GM13977 (cell line): ENCODE measurements around the gene MOB3B.

Experiments
- DNase-seq: peaks from one replicate; pipeline ENCODE4 v3.0.0; 2012; ENCODE audit warnings: low spot score
- CTCF ChIP-seq: IDR thresholded peaks from 2 replicates; pipeline ENCODE4 v1.5.1; 2012; ENCODE audit warnings: mild to moderate bottlenecking, control low read depth; ENCODE audit not compliant: insufficient read depth; ENCODE audit errors: extremely low read depth, missing control alignments
- in situ Hi-C: fragments of 300-500 bp; cut with MboI; formaldehyde crosslinking; loops from one replicate; pipeline ENCODE4 v1.12.0; 2022; ENCODE audit warnings: low sequenced_read_pairs, low pct_unique_long_range_greater_than_20kb, mixed read lengths, inconsistent platforms; ENCODE audit not compliant: unreplicated experiment

The MOB3B gene

DNA sequence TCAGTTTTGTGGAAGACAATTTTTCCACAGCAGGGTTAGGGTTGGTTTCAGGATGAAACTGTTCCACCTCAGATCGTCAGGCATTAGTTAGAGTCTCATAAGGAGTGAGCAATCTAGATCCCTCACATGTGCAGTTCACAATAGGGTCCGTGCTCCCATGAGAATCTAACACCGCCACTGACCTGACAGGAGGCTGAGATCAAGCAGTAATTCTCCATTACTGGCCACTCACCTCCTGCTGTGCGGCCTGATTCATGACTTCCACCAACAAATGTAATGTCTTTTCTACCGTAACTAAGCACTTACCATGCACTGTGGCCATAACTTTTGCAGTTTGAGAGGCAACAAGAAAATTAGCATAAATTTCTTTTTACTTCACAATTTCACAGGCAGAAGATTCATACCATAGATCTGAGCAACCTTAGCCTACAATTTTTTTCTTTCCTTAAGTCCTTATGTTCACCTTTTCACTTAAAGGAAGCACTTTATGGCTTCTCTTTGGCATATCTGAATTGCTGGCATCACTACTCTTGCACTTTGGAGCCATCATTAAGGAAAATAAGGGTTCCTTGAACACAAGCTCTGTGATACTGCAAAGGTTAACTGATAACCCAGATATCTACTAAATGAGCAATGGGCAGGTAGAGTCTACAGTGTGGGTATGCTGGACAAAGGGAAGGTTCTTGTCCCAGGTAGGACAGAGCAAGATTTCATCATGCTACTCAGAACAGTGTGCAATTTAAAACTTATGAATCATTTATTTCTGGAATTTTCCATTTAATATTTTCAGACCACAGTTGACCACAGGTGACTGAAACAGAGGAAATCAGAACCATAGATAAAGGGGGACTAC, 88.5 kb downstream of the MOB3B start:
- DNase-seq = no peak
- in situ Hi-C loops = no loop called here
- TF ChIP-seq CTCF = no peak

DNA sequence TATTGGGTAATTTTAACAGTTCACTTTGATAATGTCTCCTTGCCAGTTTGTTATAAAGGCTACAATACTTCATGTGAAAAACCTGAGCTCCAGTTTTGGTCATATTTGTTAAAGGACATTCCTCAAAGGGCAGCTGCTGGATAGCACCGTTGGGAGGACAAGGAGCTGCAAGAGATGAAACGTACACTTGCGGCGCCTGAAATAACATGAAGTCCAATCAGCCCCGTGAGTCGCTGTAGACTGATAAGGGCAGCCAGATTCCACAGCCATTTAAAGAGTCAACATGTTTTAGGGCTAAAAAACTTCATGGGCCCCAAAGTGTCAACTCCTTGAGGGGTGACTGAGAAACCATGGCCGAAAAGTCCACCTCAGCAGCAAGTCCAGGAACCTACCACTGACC, 91.1 kb downstream of the MOB3B start:
- TF ChIP-seq CTCF = no peak
- in situ Hi-C loops = no loop called here
- DNase-seq = no peak

GRCh38 chr9:27437652-27438373, 91.8 kb downstream of the MOB3B start:
- no peak for TF ChIP-seq CTCF
- in situ Hi-C loops = no loop called here
- DNase-seq = no peak

- in situ Hi-C loops = no loop called here
- DNase-seq = no peak
Measured at GRCh38 chr9:27436234-27436633, 93.4 kb downstream of the MOB3B start.

GRCh38 chr9:27433631-27434325, 95.8 kb downstream of the MOB3B start:
- in situ Hi-C loops = no loop called here
- DNase-seq = no peak
- no peak for TF ChIP-seq CTCF

More at GRCh38 chr9:27436234-27436633, 93.4 kb downstream of the MOB3B start:
- TF ChIP-seq CTCF = no peak

- in situ Hi-C loops = no loop called here
- no peak for DNase-seq
- no peak for TF ChIP-seq CTCF
Measured at GRCh38 chr9:27432308-27432707, 97.3 kb downstream of the MOB3B start.
